HL-60/S4 treated with phorbol 12-myristate 13-acetate at 8.2 ng/mL for 4 days and 3 days (cell line): ENCODE results near the gene ARHGEF17.
"Not testable (repeated sequence)": the region's sequence is repeated elsewhere in the genome, so short reads cannot be mapped to it uniquely, and the experiment has no call there.

Experiments used
- in situ Hi-C: fragments of 300-500 bp; cut with MboI; formaldehyde crosslinking; loops from 2 replicates; pipeline ENCODE4 v1.15.0; 2022; ENCODE audit warnings: low sequenced_read_pairs

The ARHGEF17 gene

GRCh38 chr11:73273222-73273895, 34.7 kb upstream of the ARHGEF17 start:
- in situ Hi-C loops: no loop called here

GRCh38 chr11:73274191-73274590, 33.9 kb upstream of the ARHGEF17 start:
- in situ Hi-C loops: not testable (repeated sequence)

- in situ Hi-C loops: no loop called here
These were observed 33.2 kb upstream of the ARHGEF17 start for GRCh38 chr11:73274722-73275380.

GRCh38 chr11:73275381-73275750, 32.7 kb upstream of the ARHGEF17 start:
- in situ Hi-C loops: no loop called here

- in situ Hi-C loops: no loop called here
These were observed 30.6 kb upstream of the ARHGEF17 start for GRCh38 chr11:73277467-73277866.

- in situ Hi-C loops: no loop called here
These were observed 27.4 kb upstream of the ARHGEF17 start for GRCh38 chr11:73280626-73281025.

GRCh38 chr11:73281201-73281741, 26.8 kb upstream of the ARHGEF17 start:
- in situ Hi-C loops: no loop called here

- in situ Hi-C loops: no loop called here
These were observed 26.0 kb upstream of the ARHGEF17 start for GRCh38 chr11:73281796-73282660.

GRCh38 chr11:73283276-73284000, 24.6 kb upstream of the ARHGEF17 start:
- in situ Hi-C loops: no loop called here

GRCh38 chr11:73284106-73284505, 24.0 kb upstream of the ARHGEF17 start:
- in situ Hi-C loops: no loop called here

GRCh38 chr11:73285721-73286120, 22.4 kb upstream of the ARHGEF17 start:
- in situ Hi-C loops: no loop called here

GRCh38 chr11:73286240-73286810, 21.8 kb upstream of the ARHGEF17 start:
- in situ Hi-C loops: no loop called here

- in situ Hi-C loops: no loop called here
These were observed 20.5 kb upstream of the ARHGEF17 start for GRCh38 chr11:73287400-73288101.

GRCh38 chr11:73288192-73288872, 19.7 kb upstream of the ARHGEF17 start:
- in situ Hi-C loops: no loop called here

- in situ Hi-C loops: no loop called here
These were observed 19.0 kb upstream of the ARHGEF17 start for GRCh38 chr11:73288873-73289707.

GRCh38 chr11:73290536-73290935, 17.5 kb upstream of the ARHGEF17 start:
- in situ Hi-C loops: no loop called here

GRCh38 chr11:73291196-73291595, 16.9 kb upstream of the ARHGEF17 start:
- in situ Hi-C loops: no loop called here

- in situ Hi-C loops: no loop called here
These were observed 16.1 kb upstream of the ARHGEF17 start for GRCh38 chr11:73291781-73292524.
